Measurements from ENCODE around the gene PPP4R1.

- TF ChIP-seq CTCF (IDR thresholded peaks at IDR 0.05), result no peak
- no peak for TF ChIP-seq ZFX (IDR thresholded peaks at IDR 0.05; ENCODE audit: borderline replicate concordance)
Observed at GRCh38 chr18:9649164-9649540, 34.8 kb upstream of the PPP4R1 start.
